ENCODE data around the gene MRPS35.

The MRPS35 gene

GRCh38 chr12:27766587-27766986, 56.0 kb downstream of the MRPS35 start:
- Histone ChIP-seq H2AFZ (ENCODE audit: low read depth, low read length) (no peak overlapping the region), H3K4me3 (ENCODE audit: low read length) (no peak overlapping the region), H3K36me3 (ENCODE audit: insufficient read depth, low read length) (no peaks in the 10 kb centered on the region), H3K9me3 (ENCODE audit: low read length) (no peaks in the 10 kb centered on the region), H3K27me3 (ENCODE audit: insufficient read depth, low read length) (no peaks in the 10 kb centered on the region), H3K4me1 (ENCODE audit: insufficient read depth, low read length) (no peaks in the 10 kb centered on the region)

GRCh38 chr12:27769142-27769673, 58.6 kb downstream of the MRPS35 start:
- Histone ChIP-seq H3K9me3 (ENCODE audit: low read length) (no peaks in the 10 kb centered on the region), H2AFZ (ENCODE audit: low read depth, low read length) (no peak overlapping the region), H3K27me3 (ENCODE audit: insufficient read depth, low read length) (no peaks in the 10 kb centered on the region), H3K4me3 (ENCODE audit: low read length) (no peak overlapping the region), H3K36me3 (ENCODE audit: insufficient read depth, low read length) (no peaks in the 10 kb centered on the region), H3K4me1 (ENCODE audit: insufficient read depth, low read length) (no peaks in the 10 kb centered on the region)

- Histone ChIP-seq H3K36me3 (ENCODE audit: insufficient read depth, low read length) (no peaks in the 10 kb centered on the region), H3K27me3 (ENCODE audit: insufficient read depth, low read length) (no peaks in the 10 kb centered on the region), H3K4me1 (ENCODE audit: insufficient read depth, low read length) (no peaks in the 10 kb centered on the region), H3K4me3 (ENCODE audit: low read length) (no peak overlapping the region), H3K9me3 (ENCODE audit: low read length) (no peaks in the 10 kb centered on the region), H2AFZ (ENCODE audit: low read depth, low read length) (no peak overlapping the region)
Observed at GRCh38 chr12:27771481-27772327, 61.1 kb downstream of the MRPS35 start.

- Histone ChIP-seq H3K27me3 (ENCODE audit: insufficient read depth, low read length) (no peaks in the 10 kb centered on the region), H2AFZ (ENCODE audit: low read depth, low read length) (no peak overlapping the region), H3K9me3 (ENCODE audit: low read length) (no peaks in the 10 kb centered on the region), H3K36me3 (ENCODE audit: insufficient read depth, low read length) (no peaks in the 10 kb centered on the region), H3K4me1 (ENCODE audit: insufficient read depth, low read length) (no peaks in the 10 kb centered on the region), H3K4me3 (ENCODE audit: low read length) (no peak overlapping the region)
Observed at GRCh38 chr12:27772328-27773049, 61.9 kb downstream of the MRPS35 start.

GRCh38 chr12:27777141-27777540, 66.5 kb downstream of the MRPS35 start:
- Histone ChIP-seq H3K4me1 (ENCODE audit: insufficient read depth, low read length) (peaks cover 17% of the 10 kb centered on the region), H3K9me3 (ENCODE audit: low read length) (no peaks in the 10 kb centered on the region), H2AFZ (ENCODE audit: low read depth, low read length) (no peak overlapping the region), H3K27me3 (ENCODE audit: insufficient read depth, low read length) (no peaks in the 10 kb centered on the region), H3K4me3 (ENCODE audit: low read length) (no peak overlapping the region), H3K36me3 (ENCODE audit: insufficient read depth, low read length) (peaks cover 6% of the 10 kb centered on the region)

- Histone ChIP-seq H3K4me3 (ENCODE audit: low read length) (no peak overlapping the region), H3K9me3 (ENCODE audit: low read length) (no peaks in the 10 kb centered on the region), H3K27me3 (ENCODE audit: insufficient read depth, low read length) (no peaks in the 10 kb centered on the region), H3K4me1 (ENCODE audit: insufficient read depth, low read length) (peaks cover 24% of the 10 kb centered on the region), H2AFZ (ENCODE audit: low read depth, low read length) (no peak overlapping the region), H3K36me3 (ENCODE audit: insufficient read depth, low read length) (peaks cover 11% of the 10 kb centered on the region)
Observed at GRCh38 chr12:27778206-27778605, 67.6 kb downstream of the MRPS35 start.

- Histone ChIP-seq H2AFZ (ENCODE audit: low read depth, low read length) (peak overlapping the region; percentile 64), H3K4me3 (ENCODE audit: low read length) (peak overlapping the region; percentile 59), H3K36me3 (ENCODE audit: insufficient read depth, low read length) (peaks cover 11% of the 10 kb centered on the region), H3K4me1 (ENCODE audit: insufficient read depth, low read length) (peaks cover 24% of the 10 kb centered on the region), H3K27me3 (ENCODE audit: insufficient read depth, low read length) (no peaks in the 10 kb centered on the region), H3K9me3 (ENCODE audit: low read length) (peaks cover 2% of the 10 kb centered on the region)
Observed at GRCh38 chr12:27779416-27779919, 68.8 kb downstream of the MRPS35 start.

GRCh38 chr12:27779920-27780611, 69.4 kb downstream of the MRPS35 start, which contains the start of the genes KLHL42 and MANSC4:
KLHL42 (plus strand) TSS chr12:27780233; CDS start chr12:27780331, 98 bp downstream.
MANSC4 (minus strand) TSS chr12:27780236; CDS start chr12:27771276, 8,960 bp downstream.
- peak within 1 kb of the TSS; percentile 59 for H3K4me3 ChIP-seq (ENCODE audit: low read length)
- H3K36me3 ChIP-seq (ENCODE audit: insufficient read depth, low read length), result peaks cover 13% of the 10 kb centered on the region
- H2AFZ ChIP-seq (ENCODE audit: low read depth, low read length), result peak within 1 kb of the TSS; percentile 64
- H3K9me3 ChIP-seq (ENCODE audit: low read length), result peaks cover 2% of the 10 kb centered on the region
- H3K4me1 ChIP-seq (ENCODE audit: insufficient read depth, low read length), result peaks cover 24% of the 10 kb centered on the region
- no peaks in the 10 kb centered on the region for H3K27me3 ChIP-seq (ENCODE audit: insufficient read depth, low read length)

GRCh38 chr12:27780612-27781408, 70.2 kb downstream of the MRPS35 start:
- peak overlapping the region; percentile 64 for H2AFZ ChIP-seq (ENCODE audit: low read depth, low read length)
- peaks cover 2% of the 10 kb centered on the region for H3K9me3 ChIP-seq (ENCODE audit: low read length)
- peak overlapping the region; percentile 59 for H3K4me3 ChIP-seq (ENCODE audit: low read length)
- peaks cover 13% of the 10 kb centered on the region for H3K36me3 ChIP-seq (ENCODE audit: insufficient read depth, low read length)
- H3K27me3 ChIP-seq (ENCODE audit: insufficient read depth, low read length), result no peaks in the 10 kb centered on the region
- peaks cover 24% of the 10 kb centered on the region for H3K4me1 ChIP-seq (ENCODE audit: insufficient read depth, low read length)

- no peak overlapping the region for H2AFZ ChIP-seq (ENCODE audit: low read depth, low read length)
- peaks cover 24% of the 10 kb centered on the region for H3K4me1 ChIP-seq (ENCODE audit: insufficient read depth, low read length)
- peak overlapping the region; percentile 59 for H3K4me3 ChIP-seq (ENCODE audit: low read length)
- no peaks in the 10 kb centered on the region for H3K27me3 ChIP-seq (ENCODE audit: insufficient read depth, low read length)
- H3K36me3 ChIP-seq (ENCODE audit: insufficient read depth, low read length), result peaks cover 13% of the 10 kb centered on the region
- peaks cover 2% of the 10 kb centered on the region for H3K9me3 ChIP-seq (ENCODE audit: low read length)
Observed at GRCh38 chr12:27781680-27782079, 71.0 kb downstream of the MRPS35 start.

GRCh38 chr12:27782481-27782880, 71.8 kb downstream of the MRPS35 start:
- no peak overlapping the region for H2AFZ ChIP-seq (ENCODE audit: low read depth, low read length)
- peaks cover 14% of the 10 kb centered on the region for H3K36me3 ChIP-seq (ENCODE audit: insufficient read depth, low read length)
- no peaks in the 10 kb centered on the region for H3K27me3 ChIP-seq (ENCODE audit: insufficient read depth, low read length)
- H3K4me3 ChIP-seq (ENCODE audit: low read length), result peak overlapping the region; percentile 59
- H3K9me3 ChIP-seq (ENCODE audit: low read length), result peaks cover 2% of the 10 kb centered on the region
- H3K4me1 ChIP-seq (ENCODE audit: insufficient read depth, low read length), result peaks cover 24% of the 10 kb centered on the region

All from neuron (in vitro differentiated cells).